HEK293 (cell line): ENCODE measurements around the gene PRMT2.

Experiments
- CTCF ChIA-PET: fragments of 350-600 bp; formaldehyde crosslinking; extraction: SDS; loops from one replicate; lab custom pipeline; 2021; ENCODE audit warnings: antibody characterized with exemption; lab: Yijun Ruan, JAX
- POLR2A ChIA-PET: fragments of 300-600 bp; formaldehyde crosslinking; extraction: SDS; loops from one replicate; lab custom pipeline; 2020; ENCODE audit warnings: antibody characterized with exemption, inconsistent platforms; lab: Yijun Ruan, JAX
- H3K27ac ChIP-seq: fragments of 200-500 bp; sonication (Bioruptor generic); 2 replicates; pipeline ENCODE4 v1.5.1; 2014; ENCODE audit warnings: low read depth, low read length, control low read depth, inconsistent platforms; ENCODE audit errors: extremely low read depth
- H3K36me3 ChIP-seq, 2 experiments: fragments of 200-500 bp in 1 of 2; sonication (Bioruptor generic) in 1 of 2; 1 replicate in 1 of 2; 2 replicates in 1 of 2; pipeline ENCODE4 v1.5.1; 2014 to 2017; ENCODE audit warnings: inconsistent platforms in 2 of 2, low read length in 2 of 2; ENCODE audit not compliant: control insufficient read depth in 2 of 2, insufficient read depth in 1 of 2
- H3K4me1 ChIP-seq: fragments of 200-500 bp; sonication (Bioruptor generic); 2 replicates; pipeline ENCODE4 v1.5.1; 2014; ENCODE audit warnings: mild to moderate bottlenecking, low read length, inconsistent platforms; ENCODE audit not compliant: control insufficient read depth, insufficient read depth
- H3K4me3 ChIP-seq: 2 replicates; pipeline ENCODE4 v1.5.1; 2011; ENCODE audit warnings: low read depth, mild to moderate bottlenecking, control low read depth, low read length, moderate library complexity
- H3K9me3 ChIP-seq: fragments of 200-500 bp; sonication (Bioruptor generic); 2 replicates; pipeline ENCODE4 v1.5.1; 2014; ENCODE audit warnings: low read depth, low read length, inconsistent platforms; ENCODE audit not compliant: control insufficient read depth, insufficient read depth
- CTCF ChIP-seq: fragments of 450-650 bp; formaldehyde crosslinking; IDR thresholded peaks from 2 replicates; pipeline ENCODE4 v1.5.1; 2016; ENCODE audit warnings: missing biosample characterization, missing genetic modification characterization
- KLF9 ChIP-seq: fragments of 450-650 bp; formaldehyde crosslinking; IDR thresholded peaks from 2 replicates; pipeline ENCODE4 v1.5.1; 2016; ENCODE audit warnings: missing biosample characterization, missing genetic modification characterization, low read depth
- PBX3 ChIP-seq: sonication (generic); formaldehyde crosslinking; IDR thresholded peaks from 2 replicates; pipeline ENCODE4 v1.8.1; 2022; ENCODE audit warnings: mild to moderate bottlenecking, moderate library complexity, missing genetic modification reagents
- PRDM10 ChIP-seq: fragments of 450-650 bp; formaldehyde crosslinking; IDR thresholded peaks from 2 replicates; pipeline ENCODE4 v1.5.1; 2016; ENCODE audit warnings: missing biosample characterization, missing genetic modification characterization
- SALL2 ChIP-seq: fragments of 450-650 bp; formaldehyde crosslinking; IDR thresholded peaks from 2 replicates; pipeline ENCODE4 v1.5.0; 2017; ENCODE audit warnings: missing biosample characterization, mild to moderate bottlenecking, missing genetic modification characterization, borderline replicate concordance
- SETDB1 ChIP-seq: IDR thresholded peaks from one replicate; pipeline ENCODE4 v1.6.1; 2017; ENCODE audit warnings: mild to moderate bottlenecking, low read length, moderate library complexity, mixed read lengths; ENCODE audit not compliant: insufficient read length
- ZBTB48 ChIP-seq: fragments of 450-650 bp; formaldehyde crosslinking; IDR thresholded peaks from 2 replicates; pipeline ENCODE4 v1.5.1; 2016; ENCODE audit warnings: missing biosample characterization, missing genetic modification characterization
- ZBTB8A ChIP-seq: fragments of 450-650 bp; formaldehyde crosslinking; IDR thresholded peaks from 2 replicates; pipeline ENCODE4 v1.5.1; 2016; ENCODE audit warnings: missing biosample characterization, missing genetic modification characterization
- ZFP41 ChIP-seq: fragments of 450-650 bp; formaldehyde crosslinking; IDR thresholded peaks from 2 replicates; pipeline ENCODE4 v1.5.1; 2016; ENCODE audit warnings: missing biosample characterization, missing genetic modification characterization, borderline replicate concordance
- ZNF10 ChIP-seq: fragments of 450-650 bp; formaldehyde crosslinking; IDR thresholded peaks from 2 replicates; pipeline ENCODE4 v1.5.1; 2017; ENCODE audit warnings: missing biosample characterization, missing genetic modification characterization
- ZNF169 ChIP-seq: fragments of 450-650 bp; formaldehyde crosslinking; IDR thresholded peaks from 2 replicates; pipeline ENCODE4 v1.5.1; 2016; ENCODE audit warnings: missing biosample characterization, missing genetic modification characterization
- ZNF341 ChIP-seq: fragments of 450-650 bp; formaldehyde crosslinking; IDR thresholded peaks from 2 replicates; pipeline ENCODE4; 2016; ENCODE audit warnings: low read depth, missing biosample characterization, missing genetic modification characterization
- ZNF404 ChIP-seq: fragments of 450-650 bp; formaldehyde crosslinking; IDR thresholded peaks from 2 replicates; pipeline ENCODE4 v1.5.1; 2017; ENCODE audit warnings: missing biosample characterization, missing genetic modification characterization
- ZNF473 ChIP-seq: fragments of 450-650 bp; formaldehyde crosslinking; IDR thresholded peaks from 2 replicates; pipeline ENCODE4 v1.5.1; 2017; ENCODE audit warnings: missing biosample characterization, missing genetic modification characterization
- ZNF48 ChIP-seq: fragments of 450-650 bp; formaldehyde crosslinking; IDR thresholded peaks from 2 replicates; pipeline ENCODE4 v1.5.1; 2016; ENCODE audit warnings: missing biosample characterization, missing genetic modification characterization
- ZNF521 ChIP-seq: fragments of 450-650 bp; formaldehyde crosslinking; IDR thresholded peaks from 2 replicates; pipeline ENCODE4 v1.5.1; 2017; ENCODE audit warnings: missing biosample characterization, mild to moderate bottlenecking, missing genetic modification characterization
- ZNF530 ChIP-seq: fragments of 450-650 bp; formaldehyde crosslinking; IDR thresholded peaks from 2 replicates; pipeline ENCODE4 v1.5.1; 2016; ENCODE audit warnings: low read depth, missing biosample characterization, missing genetic modification characterization
- ZNF555 ChIP-seq: fragments of 450-650 bp; formaldehyde crosslinking; conservative IDR thresholded peaks from 2 replicates; pipeline ENCODE4 v1.5.1; 2017; ENCODE audit warnings: missing biosample characterization, mild to moderate bottlenecking, missing genetic modification characterization, inconsistent platforms
- ZNF621 ChIP-seq: fragments of 450-650 bp; formaldehyde crosslinking; IDR thresholded peaks from 2 replicates; pipeline ENCODE4 v1.5.1; 2017; ENCODE audit warnings: missing biosample characterization, missing genetic modification characterization
- ZNF768 ChIP-seq: fragments of 450-650 bp; formaldehyde crosslinking; IDR thresholded peaks from 2 replicates; pipeline ENCODE4 v1.5.1; 2018; ENCODE audit warnings: missing biosample characterization, mild to moderate bottlenecking, missing genetic modification characterization

Gene PRMT2

GRCh38 chr21:46655230-46655629 is 19.8 kb downstream of the PRMT2 start:
- ChIA-PET POLR2A (no interaction called here), CTCF (interaction anchor here (1.6 kb wide), 1 partner anchor 11 kb away, joined by 5 read pairs; no protein-coding TSS in a partner anchor)
- Histone ChIP-seq H3K4me1 (no peaks in the 10 kb centered on the region), H3K9me3 (no peaks in the 10 kb centered on the region), H3K27ac (no peak overlapping the region), H3K36me3 (peaks cover 22 to 60% of the 10 kb centered on the region in 2 experiments; a peak in 2 of 3 replicates), H3K4me3 (no peak overlapping the region)
- TF ChIP-seq SALL2 (tag by site-specific recombination) (no peak), SETDB1 (peak; percentile 48)

GRCh38 chr21:46656820-46657219 is 21.3 kb downstream of the PRMT2 start:
- no peaks in the 10 kb centered on the region for H3K4me1 ChIP-seq
- POLR2A ChIA-PET = interaction anchor here (0.6 to 0.7 kb wide), 2 partner anchors 341 to 844 kb away, joined by 3 read pairs; no protein-coding TSS in a partner anchor
- CTCF ChIA-PET = interaction anchor here (1.6 kb wide), 1 partner anchor 13 kb away, joined by 5 read pairs; no protein-coding TSS in a partner anchor
- peaks cover 22 to 44% of the 10 kb centered on the region in 2 experiments; a peak in 2 of 3 replicates for H3K36me3 ChIP-seq
- H3K4me3 ChIP-seq = no peak overlapping the region
- H3K9me3 ChIP-seq = no peaks in the 10 kb centered on the region
- no peak for TF ChIP-seq ZNF768
- no peak overlapping the region for H3K27ac ChIP-seq

GRCh38 chr21:46660505-46660904 is 25.0 kb downstream of the PRMT2 start:
- Histone ChIP-seq H3K4me3 (no peak overlapping the region), H3K36me3 (peaks cover 5 to 31% of the 10 kb centered on the region in 2 experiments), H3K4me1 (no peaks in the 10 kb centered on the region), H3K9me3 (no peaks in the 10 kb centered on the region)
- POLR2A ChIA-PET = no interaction called here
- TF ChIP-seq PBX3 (CRISPR knock-in tag) (no peak), CTCF (tag by site-specific recombination) (no peak), ZNF555 (tag by site-specific recombination) (no peak), ZFP41 (tag by site-specific recombination) (no peak), ZBTB8A (tag by site-specific recombination) (no peak), ZNF341 (tag by site-specific recombination) (no peak), ZNF530 (tag by site-specific recombination) (no peak), ZNF10 (no peak), ZNF48 (no peak), PRDM10 (tag by site-specific recombination) (no peak), ZNF169 (no peak), ZNF473 (tag by site-specific recombination) (no peak), ZNF621 (tag by site-specific recombination) (no peak), ZNF404 (tag by site-specific recombination) (no peak), ZNF521 (tag by site-specific recombination) (no peak), ZBTB48 (no peak), KLF9 (tag by site-specific recombination) (no peak)
- TF ChIP-seq, all 188 proteins: peak for 0
- CTCF ChIA-PET = no interaction called here
- no peak overlapping the region for H3K27ac ChIP-seq
